ENCODE measurements around the gene GRID2IP.
"Not testable (repeated sequence)": the region's sequence is repeated elsewhere in the genome, so short reads cannot be mapped to it uniquely, and the experiment has no call there.

Gene GRID2IP

DNA sequence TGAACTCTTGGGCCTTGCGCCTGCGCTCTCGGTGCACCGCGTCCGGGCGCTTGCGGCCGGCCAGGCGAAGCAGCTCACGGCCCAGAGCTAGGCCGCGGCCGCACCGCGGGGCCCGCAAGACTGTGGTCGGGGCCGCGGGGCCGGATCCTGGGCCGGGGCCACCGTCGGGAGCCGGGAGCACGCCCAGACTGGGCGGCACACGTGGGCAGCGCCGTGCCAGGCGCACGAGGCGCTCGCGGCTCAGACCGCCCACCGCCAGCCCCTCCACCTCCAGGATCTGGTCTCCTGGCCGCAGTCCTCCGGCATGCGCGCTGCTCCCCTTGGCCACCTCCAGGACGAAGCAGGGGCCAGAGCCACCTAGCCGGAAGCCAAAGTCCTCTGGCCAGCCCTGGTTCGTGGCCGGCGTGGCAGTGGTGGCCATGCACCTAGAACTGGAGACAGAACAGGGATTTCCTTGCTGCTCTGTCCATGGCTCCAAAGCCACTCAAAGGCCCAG lies at the start of gene GRID2IP:
GRID2IP (minus strand) TSS at position 446 of the 496 bp plus-strand sequence; CDS start at position 421, 25 bp downstream.
- peaks cover 9 to 15% of the 10 kb centered on the region in 2 donors for H3K4me1 Mint-ChIP-seq
- peaks cover 4% of the 10 kb centered on the region in 2 donors for H3K27me3 Mint-ChIP-seq
- no peak within 1 kb of the TSS for H3K4me3 Mint-ChIP-seq
- ATAC-seq (replicated peaks) (no peak), DNase-seq (no peak)
- H3K9me3 Mint-ChIP-seq, result peaks cover 0 to 2% of the 10 kb centered on the region in 2 donors
- H3K27ac Mint-ChIP-seq, result no peak within 1 kb of the TSS
- H3K36me3 Mint-ChIP-seq, result no peaks in the 10 kb centered on the region

DNA sequence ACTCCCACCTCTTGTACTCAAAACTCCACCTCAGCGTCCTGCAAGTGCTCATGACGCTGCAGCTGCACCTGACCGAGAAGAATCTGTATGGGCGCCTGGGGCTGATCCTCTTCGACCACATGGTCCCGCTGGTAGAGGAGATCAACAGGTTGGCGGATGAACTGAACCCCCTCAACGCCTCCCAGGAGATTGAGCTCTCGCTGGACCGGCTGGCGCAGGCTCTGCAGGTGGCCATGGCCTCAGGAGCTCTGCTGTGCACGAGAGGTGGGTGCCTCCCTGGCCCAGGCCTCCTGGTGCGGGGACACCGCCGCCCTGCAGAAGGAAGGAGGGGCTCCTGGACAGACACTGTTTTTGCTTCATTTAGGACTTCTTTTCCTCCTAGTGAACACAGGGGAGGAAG lies 48.8 kb upstream of the GRID2IP start:
- ATAC-seq (replicated peaks), result no peak
- Mint-ChIP-seq H3K36me3 (peaks cover 34 to 66% of the 10 kb centered on the region in 2 donors), H3K4me1 (peaks cover 0 to 3% of the 10 kb centered on the region in 2 donors), H3K4me3 (no peak overlapping the region), H3K27ac (no peak overlapping the region), H3K9me3 (no peaks in the 10 kb centered on the region), H3K27me3 (no peaks in the 10 kb centered on the region)
- DNase-seq, result no peak

DNA sequence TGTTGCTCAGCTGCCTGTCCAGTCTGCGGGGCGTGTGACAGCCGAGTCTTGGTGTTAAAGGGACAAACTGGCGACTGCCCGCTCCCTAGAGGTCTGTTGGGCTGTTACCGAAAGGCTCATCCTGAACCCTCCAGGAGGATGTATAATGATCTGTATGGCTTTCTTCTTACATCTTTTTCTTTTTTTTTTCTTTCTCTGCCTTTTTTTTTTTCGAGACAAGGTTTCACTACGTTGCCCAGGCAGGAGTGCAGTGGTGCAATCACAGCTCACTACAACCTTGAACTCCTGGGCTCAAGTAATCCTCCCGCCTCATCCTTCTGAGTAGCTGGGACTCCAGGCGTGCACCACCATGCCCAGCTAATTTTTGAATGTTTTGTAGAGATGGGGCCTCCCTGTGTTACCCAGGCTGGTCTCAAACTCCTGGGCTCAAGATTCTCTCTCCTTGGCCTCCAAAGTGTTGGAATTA lies 39.4 kb upstream of the GRID2IP start:
- H3K36me3 Mint-ChIP-seq, result peaks cover 35% of the 10 kb centered on the region in 2 donors
- peak in 1 of 2 donors; percentile 24 for ATAC-seq (replicated peaks)
- no peaks in the 10 kb centered on the region for H3K9me3 Mint-ChIP-seq
- H3K27ac Mint-ChIP-seq, result peak overlapping the region; percentile 88
- peaks cover 8 to 25% of the 10 kb centered on the region in 2 donors for H3K4me1 Mint-ChIP-seq
- DNase-seq, result no peak
- H3K4me3 Mint-ChIP-seq, result peak overlapping the region; percentile 87 to 90
- no peaks in the 10 kb centered on the region for H3K27me3 Mint-ChIP-seq

GRCh38 chr7:6589829-6590644 lies 38.8 kb upstream of the GRID2IP start, which contains the start of gene INTS15:
Gene INTS15, plus strand, starts transcription at chr7:6590021. Its CDS starts 263 bp downstream, at chr7:6590284.
- DNase-seq (peak; percentile 81), ATAC-seq (replicated peaks) (peak; percentile 90 to 92)
- H3K36me3 Mint-ChIP-seq, result peaks cover 36 to 39% of the 10 kb centered on the region in 2 donors
- H3K4me3 Mint-ChIP-seq, result peak within 1 kb of the TSS; percentile 87 to 90
- H3K9me3 Mint-ChIP-seq, result no peaks in the 10 kb centered on the region
- H3K27me3 Mint-ChIP-seq, result no peaks in the 10 kb centered on the region
- peaks cover 8 to 25% of the 10 kb centered on the region in 2 donors for H3K4me1 Mint-ChIP-seq
- peak within 1 kb of the TSS; percentile 88 for H3K27ac Mint-ChIP-seq

- ATAC-seq (replicated peaks), result no peak
- Mint-ChIP-seq H3K4me1 (peaks cover 8 to 25% of the 10 kb centered on the region in 2 donors), H3K27me3 (no peaks in the 10 kb centered on the region), H3K36me3 (peaks cover 41 to 43% of the 10 kb centered on the region in 2 donors), H3K4me3 (peak overlapping the region; percentile 73 to 90), H3K27ac (peak overlapping the region; percentile 84), H3K9me3 (no peaks in the 10 kb centered on the region)
- DNase-seq, result no peak
Observed at GRCh38 chr7:6589151-6589828, 38.0 kb upstream of the GRID2IP start.

DNA sequence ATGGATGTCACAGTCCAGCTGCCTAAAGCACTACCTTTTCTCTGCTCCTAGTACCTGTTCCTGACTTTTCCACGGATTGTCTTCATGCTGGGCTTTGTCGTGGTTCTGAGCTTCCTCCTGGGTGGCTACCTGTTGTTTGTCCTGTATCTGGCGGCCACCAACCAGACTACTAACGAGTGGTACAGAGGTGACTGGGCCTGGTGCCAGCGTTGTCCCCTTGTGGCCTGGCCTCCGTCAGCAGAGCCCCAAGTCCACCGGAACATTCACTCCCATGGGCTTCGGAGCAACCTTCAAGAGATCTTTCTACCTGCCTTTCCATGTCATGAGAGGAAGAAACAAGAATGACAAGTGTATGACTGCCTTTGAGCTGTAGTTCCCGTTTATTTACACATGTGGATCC lies 37.3 kb upstream of the GRID2IP start:
- Mint-ChIP-seq H3K4me1 (peaks cover 8 to 25% of the 10 kb centered on the region in 2 donors), H3K9me3 (no peaks in the 10 kb centered on the region), H3K36me3 (peaks cover 41 to 45% of the 10 kb centered on the region in 2 donors), H3K27me3 (no peaks in the 10 kb centered on the region), H3K4me3 (no peak overlapping the region), H3K27ac (peak overlapping the region; percentile 14)
- no peak for ATAC-seq (replicated peaks)
- no peak for DNase-seq

DNA sequence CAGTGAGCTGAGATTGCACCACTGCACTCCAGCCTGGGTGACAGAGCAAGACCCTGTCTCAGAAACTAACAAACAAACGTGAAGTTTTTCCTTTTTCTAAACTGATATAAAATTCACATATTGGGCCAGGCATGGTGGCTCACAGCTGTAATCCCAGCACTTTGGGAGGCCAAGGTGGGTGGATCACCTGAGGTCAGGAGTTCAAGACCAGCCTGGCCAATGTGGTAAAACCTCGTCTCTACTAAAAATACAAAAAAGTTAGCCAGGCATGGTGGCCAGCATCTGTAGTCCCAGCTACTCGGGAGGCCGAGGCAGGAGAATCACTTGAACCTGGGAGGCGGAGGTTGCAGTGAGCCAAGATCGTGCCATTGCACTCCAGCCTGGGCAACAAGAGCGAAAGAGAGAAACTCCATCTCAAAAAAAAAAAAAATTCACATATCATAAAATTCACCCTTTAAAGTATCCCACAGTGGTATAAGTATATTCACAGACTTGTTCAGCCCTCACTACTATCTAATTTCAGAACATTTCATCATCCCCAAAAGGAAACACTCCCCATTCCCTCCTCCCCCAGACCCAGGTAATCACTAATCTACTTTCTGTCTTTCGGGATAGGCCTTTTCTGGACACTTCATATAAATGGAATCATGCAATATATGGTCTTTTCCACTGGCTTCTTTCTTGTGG lies 34.6 kb upstream of the GRID2IP start:
- H3K9me3 Mint-ChIP-seq; H3K27me3 Mint-ChIP-seq; H3K4me3 Mint-ChIP-seq; ATAC-seq (replicated peaks); DNase-seq; H3K27ac Mint-ChIP-seq: not testable (repeated sequence)
- Mint-ChIP-seq H3K4me1 (peaks cover 15 to 25% of the 10 kb centered on the region in 2 donors), H3K36me3 (peaks cover 48 to 60% of the 10 kb centered on the region in 2 donors)

DNA sequence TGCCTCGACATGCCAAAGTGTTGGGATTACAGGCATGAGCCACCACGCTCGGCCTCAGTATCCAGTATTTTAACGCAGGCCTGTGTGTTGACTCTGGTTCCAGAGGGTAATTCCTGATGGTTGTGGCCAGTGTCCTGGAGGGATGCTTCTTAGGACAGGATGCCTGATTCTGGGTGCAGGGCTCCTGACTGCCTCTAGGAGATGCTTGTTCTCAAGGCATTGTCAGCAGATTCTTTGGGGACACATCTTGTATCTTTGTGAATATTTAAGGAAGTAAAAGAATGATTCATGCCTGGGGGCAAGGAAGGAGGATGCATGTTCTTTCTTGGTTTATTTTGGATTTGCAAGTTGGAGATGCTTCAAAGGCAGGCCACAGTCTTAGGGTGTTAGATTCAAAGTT lies 28.2 kb upstream of the GRID2IP start:
- peak overlapping the region; percentile 7 for H3K27ac Mint-ChIP-seq
- peaks cover 29 to 37% of the 10 kb centered on the region in 2 donors for H3K36me3 Mint-ChIP-seq
- H3K9me3 Mint-ChIP-seq, result no peaks in the 10 kb centered on the region
- H3K4me1 Mint-ChIP-seq, result peaks cover 20 to 37% of the 10 kb centered on the region in 2 donors
- no peaks in the 10 kb centered on the region for H3K27me3 Mint-ChIP-seq
- DNase-seq (no peak), ATAC-seq (replicated peaks) (no peak)
- H3K4me3 Mint-ChIP-seq, result no peak overlapping the region

DNA sequence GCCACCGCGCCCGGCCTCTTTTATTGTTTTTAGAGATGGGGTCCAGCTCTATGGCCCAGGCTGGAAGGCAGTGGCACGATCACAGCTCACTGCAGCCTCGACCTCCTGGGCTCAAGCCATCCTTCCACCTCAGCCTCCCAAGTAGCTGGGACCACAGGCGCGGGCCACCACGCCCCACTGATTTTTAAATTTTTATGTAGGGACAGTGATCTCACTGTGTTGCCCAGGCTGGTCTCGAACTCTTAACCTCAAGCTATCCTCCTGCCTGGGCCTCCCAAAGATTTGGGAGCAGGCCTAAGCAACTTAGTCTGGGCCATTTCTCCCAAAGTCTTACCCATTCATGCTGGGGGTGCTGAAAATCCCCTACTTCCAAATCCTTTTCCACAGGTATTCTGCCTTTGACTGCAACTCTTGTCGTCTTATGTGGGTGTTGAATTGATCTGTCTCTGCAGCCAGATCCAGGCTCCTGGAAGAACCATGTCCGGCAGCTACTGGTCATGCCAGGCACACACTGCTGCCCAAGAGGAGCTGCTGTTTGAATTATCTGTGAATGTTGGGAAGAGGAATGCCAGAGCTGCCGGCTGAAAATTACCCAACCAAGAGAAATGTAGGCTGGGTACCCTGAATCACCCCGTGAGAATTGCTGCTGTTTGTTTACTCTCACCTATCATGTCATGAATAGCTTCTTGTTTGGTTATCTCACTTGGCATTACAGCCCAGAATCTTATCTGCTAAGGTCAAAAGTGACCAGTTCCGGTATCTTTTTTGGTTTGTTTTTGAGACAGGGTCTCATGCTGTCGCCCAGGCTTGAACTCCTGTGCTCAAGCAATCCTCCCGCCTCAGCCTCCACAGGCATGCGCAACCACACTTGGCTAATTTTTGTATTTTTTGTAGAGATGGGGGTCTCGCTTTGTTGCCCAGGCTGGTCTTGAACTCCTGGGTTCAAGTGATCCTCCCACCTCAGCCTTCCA lies 27.1 kb upstream of the GRID2IP start:
- peak overlapping the region; percentile 96 for H3K4me3 Mint-ChIP-seq
- DNase-seq, result no peak
- H3K9me3 Mint-ChIP-seq, result no peaks in the 10 kb centered on the region
- H3K36me3 Mint-ChIP-seq, result peaks cover 26 to 33% of the 10 kb centered on the region in 2 donors
- peak overlapping the region; percentile 97 for H3K27ac Mint-ChIP-seq
- no peaks in the 10 kb centered on the region for H3K27me3 Mint-ChIP-seq
- peaks cover 20 to 37% of the 10 kb centered on the region in 2 donors for H3K4me1 Mint-ChIP-seq
- no peak for ATAC-seq (replicated peaks)

GRCh38 chr7:6577369-6578113 lies 26.3 kb upstream of the GRID2IP start, which contains the start of gene ZDHHC4:
Gene ZDHHC4, plus strand, starts transcription at chr7:6577454. Its CDS starts 3,108 bp downstream, at chr7:6580562.
- H3K4me3 Mint-ChIP-seq, result peak within 1 kb of the TSS; percentile 96
- peak; percentile 96 to 99 for ATAC-seq (replicated peaks)

DNA sequence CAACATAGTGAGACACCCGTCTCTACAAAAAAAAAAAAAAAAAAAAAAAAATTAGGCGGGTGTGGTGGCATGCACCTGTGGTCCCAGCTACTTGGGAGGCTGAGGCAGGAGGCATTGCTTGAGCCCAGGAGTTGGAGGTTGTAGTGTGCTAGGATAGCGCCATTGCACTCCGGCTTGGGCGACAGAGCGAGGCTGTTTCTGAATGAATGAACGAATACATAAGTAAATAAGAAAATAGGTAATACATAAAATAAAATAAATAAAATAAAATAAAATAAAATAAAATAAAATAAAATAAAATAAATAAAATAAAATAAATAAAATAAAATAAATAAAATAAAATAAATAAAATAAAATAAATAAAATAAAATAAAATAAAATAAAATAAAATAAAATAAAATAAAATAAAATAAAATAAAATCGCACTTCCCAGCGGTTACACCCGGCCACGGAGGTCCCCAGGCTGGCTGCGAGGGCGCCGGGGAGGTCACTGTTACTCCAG lies 25.7 kb upstream of the GRID2IP start:
- H3K27me3 Mint-ChIP-seq, DNase-seq, H3K9me3 Mint-ChIP-seq: not testable (repeated sequence)
- Mint-ChIP-seq H3K36me3 (peaks cover 18 to 24% of the 10 kb centered on the region in 2 donors), H3K27ac (peak overlapping the region; percentile 97), H3K4me3 (peak overlapping the region; percentile 96), H3K4me1 (peaks cover 20 to 37% of the 10 kb centered on the region in 2 donors)
- ATAC-seq (replicated peaks), result peak in 1 of 2 donors; percentile 26

More at GRCh38 chr7:6577369-6578113, 26.3 kb upstream of the GRID2IP start, which contains the start of gene ZDHHC4:
- Mint-ChIP-seq H3K27me3 (no peaks in the 10 kb centered on the region), H3K27ac (peak within 1 kb of the TSS; percentile 97), H3K9me3 (no peaks in the 10 kb centered on the region), H3K36me3 (peaks cover 23 to 31% of the 10 kb centered on the region in 2 donors), H3K4me1 (peaks cover 20 to 37% of the 10 kb centered on the region in 2 donors)
- peak; percentile 88 for DNase-seq
